ENCODE measurements around the gene PTPRT. TPM values are rescaled to one million over a fixed set of nuclear protein-coding genes. Genes with fewer than 3 reads are reported as not detected.

PTPRT gene
- total RNA-seq, 2 experiments from 2014 or later = not detected

DNA sequence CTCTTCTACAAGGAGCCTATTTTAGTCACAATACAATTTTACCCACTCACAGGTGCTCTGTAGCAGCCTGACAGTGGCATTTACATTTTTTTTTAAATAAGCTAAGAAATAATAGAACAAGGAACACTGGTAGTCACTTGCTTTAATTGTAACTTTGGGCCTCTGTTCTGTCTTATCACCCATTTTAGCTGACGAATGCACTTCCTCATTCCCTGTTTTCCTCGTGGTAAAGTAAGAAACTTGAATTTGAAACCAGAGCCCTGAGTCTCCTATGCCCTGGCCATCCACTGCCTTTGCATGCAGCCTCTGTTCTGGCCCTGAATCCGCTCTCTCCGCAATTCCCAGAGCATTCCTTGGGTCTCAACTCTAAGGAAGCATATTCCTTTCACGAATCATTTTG is 550.6 kb downstream of the PTPRT start:
- DNase-seq = no peak
- no peaks in the 10 kb centered on the region for H3K36me3 Mint-ChIP-seq (ENCODE audit: low read depth)
- TF ChIP-seq, protein P1, sequence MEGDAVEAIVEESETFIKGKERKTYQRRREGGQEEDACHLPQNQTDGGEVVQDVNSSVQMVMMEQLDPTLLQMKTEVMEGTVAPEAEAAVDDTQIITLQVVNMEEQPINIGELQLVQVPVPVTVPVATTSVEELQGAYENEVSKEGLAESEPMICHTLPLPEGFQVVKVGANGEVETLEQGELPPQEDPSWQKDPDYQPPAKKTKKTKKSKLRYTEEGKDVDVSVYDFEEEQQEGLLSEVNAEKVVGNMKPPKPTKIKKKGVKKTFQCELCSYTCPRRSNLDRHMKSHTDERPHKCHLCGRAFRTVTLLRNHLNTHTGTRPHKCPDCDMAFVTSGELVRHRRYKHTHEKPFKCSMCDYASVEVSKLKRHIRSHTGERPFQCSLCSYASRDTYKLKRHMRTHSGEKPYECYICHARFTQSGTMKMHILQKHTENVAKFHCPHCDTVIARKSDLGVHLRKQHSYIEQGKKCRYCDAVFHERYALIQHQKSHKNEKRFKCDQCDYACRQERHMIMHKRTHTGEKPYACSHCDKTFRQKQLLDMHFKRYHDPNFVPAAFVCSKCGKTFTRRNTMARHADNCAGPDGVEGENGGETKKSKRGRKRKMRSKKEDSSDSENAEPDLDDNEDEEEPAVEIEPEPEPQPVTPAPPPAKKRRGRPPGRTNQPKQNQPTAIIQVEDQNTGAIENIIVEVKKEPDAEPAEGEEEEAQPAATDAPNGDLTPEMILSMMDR (IDR thresholded peaks at IDR 0.05) = no peak
- ChIA-PET POLR2A (no interaction called here), CTCF (no interaction called here)
- H3K9me3 Mint-ChIP-seq = no peaks in the 10 kb centered on the region
- H3K27me3 Mint-ChIP-seq = no peaks in the 10 kb centered on the region
- no peak overlapping the region for H3K4me3 Mint-ChIP-seq
- H3K4me1 Mint-ChIP-seq (ENCODE audit: low read depth) = no peaks in the 10 kb centered on the region
- no peak for ATAC-seq
- intact Hi-C loops (cut with micrococcal nuclease) = no loop called here
- H3K27ac Mint-ChIP-seq = no peak overlapping the region

DNA sequence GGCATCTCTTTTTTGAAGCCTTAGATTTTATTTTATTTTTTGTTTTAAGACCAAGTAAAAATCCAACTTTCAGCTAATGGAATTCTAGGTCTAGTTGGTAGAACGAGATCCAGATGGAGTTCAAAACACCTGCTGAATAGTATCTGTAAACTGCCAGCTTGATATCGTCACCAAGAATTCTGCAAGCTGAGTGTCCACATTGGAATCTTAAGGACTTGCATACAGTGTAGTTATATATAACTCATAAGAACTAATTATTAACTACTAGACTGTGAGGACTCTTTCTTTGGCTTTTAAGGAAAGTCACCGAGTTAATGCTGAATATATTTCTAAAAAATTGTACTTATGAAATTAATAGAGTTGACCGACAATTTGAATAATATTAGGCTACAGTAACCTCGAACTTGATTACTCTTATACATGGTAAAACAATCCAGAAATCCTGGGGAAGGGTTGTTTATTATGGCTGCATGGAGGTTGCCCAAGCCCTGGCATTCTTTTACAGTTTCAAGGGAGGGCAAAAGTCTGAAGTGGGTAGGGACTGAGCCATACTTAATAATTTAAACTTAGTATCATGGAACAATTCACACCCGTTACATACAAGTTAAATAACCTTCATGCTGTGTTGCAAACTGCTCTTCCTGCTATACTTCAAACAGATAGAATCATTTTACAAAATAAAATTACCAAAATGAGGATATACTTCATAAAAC is 553.9 kb downstream of the PTPRT start:
- ATAC-seq = no peak

DNA sequence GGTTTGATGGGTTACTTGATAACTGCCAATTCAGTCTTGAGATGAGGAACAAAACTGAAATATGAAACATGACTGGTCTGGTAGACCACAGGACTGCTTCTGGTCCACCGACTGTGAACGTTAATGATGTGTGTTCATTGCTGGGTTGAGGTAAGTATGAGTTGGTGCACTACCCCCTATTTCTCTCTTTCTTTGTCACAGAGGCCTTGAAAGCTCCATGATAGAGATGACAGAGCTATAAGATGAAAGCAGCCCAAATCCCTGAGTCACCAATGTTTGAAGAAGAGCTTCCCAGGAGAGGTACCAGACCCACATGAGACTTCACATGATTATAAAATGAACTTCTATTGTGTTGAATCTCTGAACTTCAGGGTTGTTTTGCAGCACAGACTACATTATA is 555.5 kb downstream of the PTPRT start:
- Mint-ChIP-seq H3K36me3 (ENCODE audit: low read depth) (no peaks in the 10 kb centered on the region), H3K4me1 (ENCODE audit: low read depth) (no peaks in the 10 kb centered on the region), H3K4me3 (no peak overlapping the region), H3K9me3 (peaks cover 3% of the 10 kb centered on the region), H3K27ac (no peak overlapping the region), H3K27me3 (peaks cover 2% of the 10 kb centered on the region)
- ChIA-PET CTCF (no interaction called here), POLR2A (no interaction called here)
- intact Hi-C loops (cut with micrococcal nuclease) = no loop called here
- DNase-seq = no peak
- ATAC-seq = no peak
- TF ChIP-seq, protein P1 (IDR thresholded peaks at IDR 0.05) = no peak

More for the DNA sequence above, 553.9 kb downstream of the PTPRT start:
- no peak for DNase-seq
- Mint-ChIP-seq H3K27me3 (no peaks in the 10 kb centered on the region), H3K9me3 (peaks cover 3% of the 10 kb centered on the region), H3K4me1 (ENCODE audit: low read depth) (no peaks in the 10 kb centered on the region), H3K4me3 (no peak overlapping the region), H3K27ac (no peak overlapping the region), H3K36me3 (ENCODE audit: low read depth) (no peaks in the 10 kb centered on the region)
- intact Hi-C loops (cut with micrococcal nuclease) = no loop called here
- POLR2A ChIA-PET = no interaction called here
- TF ChIP-seq, protein P1 (IDR thresholded peaks at IDR 0.05) = no peak
- CTCF ChIA-PET = no interaction called here

DNA sequence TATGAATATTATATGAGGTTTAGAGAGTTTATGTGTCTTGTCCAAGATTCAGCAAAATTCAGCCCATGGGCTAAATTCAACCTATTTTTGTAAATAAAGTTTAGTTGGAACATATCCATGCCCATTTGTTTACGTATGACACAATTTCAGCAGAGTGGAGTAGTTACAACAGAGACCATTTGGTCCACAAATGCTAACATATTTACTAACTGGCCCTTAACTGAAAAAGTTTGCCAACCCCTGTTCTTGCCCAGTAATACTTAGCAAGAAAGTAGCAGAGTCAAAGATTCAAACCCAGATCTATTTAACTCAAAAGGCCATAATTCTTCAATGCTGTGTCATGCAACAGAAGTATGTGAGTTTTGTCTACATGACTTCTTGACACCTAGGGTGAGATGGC is 561.0 kb downstream of the PTPRT start:
- DNase-seq = no peak
- ATAC-seq = no peak
- H3K9me3 Mint-ChIP-seq = peaks cover 4% of the 10 kb centered on the region
- no peak overlapping the region for H3K4me3 Mint-ChIP-seq
- TF ChIP-seq, protein P1 (IDR thresholded peaks at IDR 0.05) = no peak
- H3K27ac Mint-ChIP-seq = no peak overlapping the region
- H3K36me3 Mint-ChIP-seq (ENCODE audit: low read depth) = no peaks in the 10 kb centered on the region
- intact Hi-C loops (cut with micrococcal nuclease) = no loop called here
- H3K4me1 Mint-ChIP-seq (ENCODE audit: low read depth) = no peaks in the 10 kb centered on the region
- CTCF ChIA-PET = no interaction called here
- peaks cover 2% of the 10 kb centered on the region for H3K27me3 Mint-ChIP-seq
- POLR2A ChIA-PET = no interaction called here

DNA sequence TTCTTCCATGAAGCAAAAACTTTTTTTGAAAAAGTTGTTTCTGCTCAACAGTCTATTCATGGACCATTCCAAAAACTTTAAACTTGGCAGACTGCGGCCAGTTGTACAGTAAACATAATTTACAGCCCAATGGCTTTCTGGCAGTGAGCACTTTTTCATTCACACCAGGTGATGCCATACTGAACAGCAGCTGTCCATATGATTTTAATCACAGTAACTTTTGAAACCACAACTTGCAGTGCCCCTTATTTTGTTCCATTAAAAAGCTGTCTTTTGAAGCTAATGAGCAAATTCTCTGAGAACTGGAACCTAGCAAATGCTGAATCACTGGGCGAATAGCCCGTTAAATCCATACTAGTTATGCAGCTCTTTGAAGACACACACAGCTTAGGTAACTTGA is 576.6 kb downstream of the PTPRT start:
- intact Hi-C loops (cut with micrococcal nuclease) = no loop called here
- H3K9me3 Mint-ChIP-seq = peaks cover 14% of the 10 kb centered on the region
- TF ChIP-seq, protein P1 (IDR thresholded peaks at IDR 0.05) = no peak

More for the DNA sequence above, 576.6 kb downstream of the PTPRT start:
- H3K4me1 Mint-ChIP-seq (ENCODE audit: low read depth) = no peaks in the 10 kb centered on the region
- no peaks in the 10 kb centered on the region for H3K27me3 Mint-ChIP-seq
- DNase-seq = no peak
- H3K4me3 Mint-ChIP-seq = no peak overlapping the region
- H3K36me3 Mint-ChIP-seq (ENCODE audit: low read depth) = no peaks in the 10 kb centered on the region
- H3K27ac Mint-ChIP-seq = no peak overlapping the region
- ChIA-PET CTCF (no interaction called here), POLR2A (no interaction called here)
- no peak for ATAC-seq

Data from activated CD8-positive, alpha-beta T cell treated with anti-CD3 and anti-CD28 coated beads for 36 hours (primary cell).